ENCODE results near the gene CRISP3.

Gene CRISP3

GRCh38 chr6:49693512-49693911 is 50.7 kb downstream of the CRISP3 start:
- no peaks in the 10 kb centered on the region for H3K27me3 ChIP-seq (ENCODE audit: control insufficient read depth, insufficient read depth, low read length)
- no peak overlapping the region for H3K4me3 ChIP-seq (ENCODE audit: low read length)
- no peak overlapping the region for H3K27ac ChIP-seq (ENCODE audit: low read length)
- H3K36me3 ChIP-seq (ENCODE audit: control insufficient read depth, insufficient read depth, low read length) = no peaks in the 10 kb centered on the region
- no CpG with 5 or more reads among the region's 1 CpG for WGBS (ENCODE audit: insufficient coverage, insufficient read length)
- H3K4me1 ChIP-seq (ENCODE audit: control insufficient read depth, insufficient read depth, low read length) = no peaks in the 10 kb centered on the region
- no peak for DNase-seq (ENCODE audit: low read depth, low spot score)
- H3K9me3 ChIP-seq (ENCODE audit: control insufficient read depth, insufficient read depth, low read length) = no peaks in the 10 kb centered on the region

GRCh38 chr6:49692534-49692933 is 51.7 kb downstream of the CRISP3 start:
- DNase-seq (ENCODE audit: low read depth, low spot score) = no peak
- no peaks in the 10 kb centered on the region for H3K36me3 ChIP-seq (ENCODE audit: control insufficient read depth, insufficient read depth, low read length)
- H3K4me1 ChIP-seq (ENCODE audit: control insufficient read depth, insufficient read depth, low read length) = no peaks in the 10 kb centered on the region
- H3K27me3 ChIP-seq (ENCODE audit: control insufficient read depth, insufficient read depth, low read length) = no peaks in the 10 kb centered on the region
- no peaks in the 10 kb centered on the region for H3K9me3 ChIP-seq (ENCODE audit: control insufficient read depth, insufficient read depth, low read length)
- no peak overlapping the region for H3K4me3 ChIP-seq (ENCODE audit: low read length)
- no peak overlapping the region for H3K27ac ChIP-seq (ENCODE audit: low read length)
- no CpG with 5 or more reads among the region's 2 CpGs for WGBS (ENCODE audit: insufficient coverage, insufficient read length)
